Body of pancreas (tissue), 4 donors: ENCODE data around the gene CACNA1C.

Experiments
- CTCF ChIP-seq, 7 experiments: fragments of 450-650 bp in 4 of 7; fragments of 200-600 bp in 3 of 7; sonication (generic) in 3 of 7; IDR thresholded peaks; one replicate each; pipeline ENCODE4 v1.5.1; 2016 to 2019; ENCODE audit warnings: antibody characterized with exemption in 7 of 7
- POLR2A ChIP-seq, 3 donors: fragments of 450-650 bp; IDR thresholded peaks; one replicate each; pipeline ENCODE4 v1.6.1; 2016; ENCODE audit warnings: antibody characterized with exemption in 3 of 3, mild to moderate bottlenecking in 2 of 3

GRCh38 chr12:2383325-2384028 is 330.7 kb downstream of the CACNA1C start:
- TF ChIP-seq CTCF (IDR thresholded peaks at IDR 0.05) = no peak
- no peak for TF ChIP-seq POLR2A (IDR thresholded peaks at IDR 0.05)
